Neuronal stem cell (in vitro differentiated cells): ENCODE data around the gene ALG6. TPM values are rescaled to one million over a fixed set of nuclear protein-coding genes. Genes with fewer than 3 reads are reported as not detected.

Source experiments
- DNase-seq: peaks from one replicate; pipeline ENCODE4 v3.0.0-alpha.2; 2013; ENCODE audit warnings: low spot score
- H2AFZ ChIP-seq: one replicate; pipeline ENCODE4 v1.6.1; 2013; ENCODE audit warnings: mild to moderate bottlenecking, low read length, inconsistent platforms
- H2AK5ac ChIP-seq: 2 replicates; pipeline ENCODE4 v1.6.1; 2013; ENCODE audit warnings: low read depth, mild to moderate bottlenecking, inconsistent platforms, low read length, moderate library complexity, mixed read lengths
- H2BK120ac ChIP-seq: 2 replicates; pipeline ENCODE4 v1.6.1; 2013; ENCODE audit warnings: low read depth, mild to moderate bottlenecking, inconsistent platforms, low read length, moderate library complexity, mixed read lengths
- H2BK12ac ChIP-seq: one replicate; pipeline ENCODE4 v1.6.1; 2013; ENCODE audit warnings: low read length, inconsistent platforms
- H2BK15ac ChIP-seq: 2 replicates; pipeline ENCODE4 v1.6.1; 2013; ENCODE audit warnings: mild to moderate bottlenecking, low read length, inconsistent platforms, mixed read lengths
- H2BK5ac ChIP-seq: one replicate; pipeline ENCODE4 v1.6.1; 2013; ENCODE audit warnings: inconsistent platforms, mild to moderate bottlenecking, low read length, moderate library complexity
- H3K14ac ChIP-seq: one replicate; pipeline ENCODE4 v1.6.1; 2013; ENCODE audit warnings: low read length, inconsistent platforms
- H3K18ac ChIP-seq: 2 replicates; pipeline ENCODE4 v1.6.1; 2013; ENCODE audit warnings: low read length, inconsistent platforms
- H3K23ac ChIP-seq: 2 replicates; pipeline ENCODE4 v1.6.1; 2013; ENCODE audit warnings: low read depth, mild to moderate bottlenecking, mixed read lengths, low read length, inconsistent platforms; ENCODE audit not compliant: poor library complexity
- H3K27ac ChIP-seq: replicated peaks from 3 replicates; pipeline ENCODE4 v1.5.1; 2013; ENCODE audit warnings: low read length, inconsistent platforms
- H3K27me3 ChIP-seq, 3 experiments: 2 replicates each; pipeline ENCODE4 v1.6.1; 2013; ENCODE audit warnings: low read length in 3 of 3, mild to moderate bottlenecking in 2 of 3, inconsistent platforms in 1 of 3, low read depth in 1 of 3, mixed read lengths in 1 of 3, moderate library complexity in 1 of 3; ENCODE audit not compliant: control insufficient read depth in 3 of 3, insufficient read depth in 3 of 3
- H3K36me3 ChIP-seq, 2 donors: replicated peaks in 1 of 2; 2 replicates each; pipeline ENCODE4 v1.6.1; 2013; ENCODE audit warnings: low read length in 2 of 2; ENCODE audit not compliant: control insufficient read depth in 2 of 2, insufficient read depth in 2 of 2
- H3K4ac ChIP-seq: 2 replicates; pipeline ENCODE4 v1.6.1; 2013; ENCODE audit warnings: inconsistent platforms, mild to moderate bottlenecking, low read length, moderate library complexity
- H3K4me1 ChIP-seq, 2 donors: 1 replicate in 1 of 2; 2 replicates in 1 of 2; pipeline ENCODE4 v1.6.1; 2013; ENCODE audit warnings: low read length in 2 of 2, low read depth in 1 of 2; ENCODE audit not compliant: control insufficient read depth in 2 of 2, insufficient read depth in 1 of 2
- H3K4me2 ChIP-seq: one replicate; pipeline ENCODE4 v1.6.1; 2013; ENCODE audit warnings: mild to moderate bottlenecking, low read length, inconsistent platforms; ENCODE audit not compliant: insufficient read depth, poor library complexity, severe bottlenecking
- H3K4me3 ChIP-seq, 2 donors: 2 replicates each; pipeline ENCODE4 v1.5.1; 2013; ENCODE audit warnings: low read length in 2 of 2, mild to moderate bottlenecking in 2 of 2, inconsistent platforms in 1 of 2, moderate library complexity in 1 of 2
- H3K79me1 ChIP-seq: one replicate; pipeline ENCODE4 v1.6.1; 2013; ENCODE audit warnings: low read depth, mild to moderate bottlenecking, inconsistent platforms, low read length, moderate library complexity
- H3K9ac ChIP-seq: one replicate; pipeline ENCODE4 v1.6.1; 2013; ENCODE audit warnings: mild to moderate bottlenecking, low read depth, low read length, inconsistent platforms; ENCODE audit not compliant: poor library complexity
- H3K9me3 ChIP-seq, 2 donors: replicated peaks in 1 of 2; 2 replicates each; pipeline versions ENCODE3 to v1.6.1; 2013; ENCODE audit warnings: low read length in 2 of 2, mild to moderate bottlenecking in 2 of 2, inconsistent platforms in 1 of 2, low read depth in 1 of 2, mixed read lengths in 1 of 2, moderate library complexity in 1 of 2; ENCODE audit not compliant: control insufficient read depth in 2 of 2, insufficient read depth in 1 of 2
- H4K8ac ChIP-seq: one replicate; pipeline ENCODE4 v1.6.1; 2013; ENCODE audit warnings: low read depth, mild to moderate bottlenecking, inconsistent platforms, low read length, moderate library complexity
- H4K91ac ChIP-seq: one replicate; pipeline ENCODE4 v1.6.1; 2013; ENCODE audit warnings: low read length, low read depth, mild to moderate bottlenecking, inconsistent platforms; ENCODE audit not compliant: poor library complexity
- WGBS, 2 donors: extraction: QIAGEN DNeasy Blood & Tissue Kit; methylation state at CpG; one replicate each; pipeline ENCODE4 v1.1.7; 2013; ENCODE audit warnings: missing lambda C conversion rate in 2 of 2, mixed read lengths in 1 of 2; ENCODE audit not compliant: insufficient read length in 2 of 2, insufficient replicate concordance in 1 of 2; ENCODE audit errors: extremely low coverage in 2 of 2; 5-methylcytosine and 5-hydroxymethylcytosine counted together
- small RNA-seq: library from polyadenylated mRNA; stranded (forward); fragments of <200 nt; extraction: miRNeasy Mini kit (QIAGEN cat#:217004); gene quantifications from one replicate; pipeline ENCODE3, GENCODE V24; 2013; ENCODE audit not compliant: insufficient read depth

ALG6 gene

GRCh38 chr1:63487336-63488065, 120.1 kb downstream of the ALG6 start:
- peaks cover 0 to 21% of the 10 kb centered on the region in 2 donors for H3K36me3 ChIP-seq
- H3K4me1 ChIP-seq: no peaks in the 10 kb centered on the region
- H3K23ac ChIP-seq: no peak overlapping the region
- no peak overlapping the region for H3K4me2 ChIP-seq
- no peak overlapping the region for H3K9ac ChIP-seq
- H3K4ac ChIP-seq: no peak overlapping the region
- no peak overlapping the region for H2BK12ac ChIP-seq
- H3K4me3 ChIP-seq: no peak overlapping the region
- H4K91ac ChIP-seq: no peak overlapping the region
- H3K9me3 ChIP-seq: no peaks in the 10 kb centered on the region
- no peak overlapping the region for H2BK5ac ChIP-seq
- no peak overlapping the region for H2BK15ac ChIP-seq
- H3K14ac ChIP-seq: no peak overlapping the region
- no peaks in the 10 kb centered on the region for H3K79me1 ChIP-seq
- H4K8ac ChIP-seq: no peak overlapping the region
- no peaks in the 10 kb centered on the region for H3K27me3 ChIP-seq
- no peak overlapping the region for H2BK120ac ChIP-seq
- H2AK5ac ChIP-seq: no peak overlapping the region
- no CpG with 5 or more reads among the region's 8 CpGs for WGBS, 2 donors
- DNase-seq: no peak
- H3K18ac ChIP-seq: no peak overlapping the region
- H3K27ac ChIP-seq: no peak overlapping the region
- H2AFZ ChIP-seq: no peak overlapping the region

Small RNA genes lying within 50 kb of the gene (small RNA-seq; reads per million reads assigned to genes)
- not detected for gene MIR6068
- not detected for gene RF00019
